Measurements from ENCODE around the gene RTN4RL1.

- TF ChIP-seq POLR2AphosphoS5 (IDR thresholded peaks at IDR 0.05) (no peak), CTCF (IDR thresholded peaks at IDR 0.05) (no peak)
These were observed 30.4 kb upstream of the RTN4RL1 start for GRCh38 chr17:2055292-2056205.

Measured in suprapubic skin (tissue), 3 donors.